PFSK-1 (cell line): ENCODE data around the gene PPM1L.

Experiments used
- FOXP2 ChIP-seq: optimal IDR thresholded peaks from 2 replicates; pipeline ENCODE3; 2011; ENCODE audit warnings: borderline replicate concordance, control low read depth, inconsistent platforms; ENCODE audit not compliant: insufficient read depth; ENCODE audit errors: extremely low read length, extremely low read depth
- POLR2AphosphoS5 ChIP-seq: IDR thresholded peaks from 2 replicates; pipeline ENCODE4 v1.6.1; 2012; ENCODE audit warnings: low read depth, mild to moderate bottlenecking, control low read depth, low read length, moderate library complexity
- SIN3A ChIP-seq: IDR thresholded peaks from 2 replicates; pipeline ENCODE4 v1.6.1; 2012; ENCODE audit warnings: mild to moderate bottlenecking, low read length, moderate library complexity, borderline replicate concordance; ENCODE audit not compliant: insufficient read depth
- TAF1 ChIP-seq: IDR thresholded peaks from 2 replicates; pipeline ENCODE4 v1.6.1; 2012; ENCODE audit warnings: low read length, control low read depth, borderline replicate concordance; ENCODE audit not compliant: insufficient read depth
- TF ChIP-seq, protein P1 (sequence below), 2 experiments: IDR thresholded peaks; 2 replicates each; pipeline versions ENCODE4 v1.6.1 to v1.8.0; 2011 to 2012; ENCODE audit warnings: low read depth in 2 of 2, low read length in 2 of 2, control low read depth in 1 of 2, inconsistent platforms in 1 of 2, mild to moderate bottlenecking in 1 of 2, moderate library complexity in 1 of 2; ENCODE audit not compliant: insufficient read depth in 1 of 2

PPM1L gene

DNA sequence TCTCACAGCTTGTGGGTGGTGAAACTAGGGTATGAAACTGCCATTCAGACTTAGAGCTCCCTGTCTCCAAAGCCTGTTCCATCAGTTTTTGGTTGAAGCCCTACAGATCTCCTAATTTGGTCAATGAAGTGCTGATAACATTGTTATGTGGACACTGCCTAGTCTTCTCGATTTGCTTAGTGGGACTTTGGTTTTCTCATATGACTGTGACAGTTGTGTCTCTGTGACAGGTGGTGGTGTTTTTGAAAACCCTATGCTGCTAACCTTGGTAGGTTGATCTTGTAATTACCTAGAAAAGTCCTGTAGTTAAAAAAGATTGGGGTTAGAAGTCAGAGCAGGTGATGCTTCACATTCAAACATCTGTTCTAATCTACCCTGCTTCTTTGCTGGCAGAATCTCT, 9.2 kb downstream of the PPM1L start:
- TF ChIP-seq FOXP2 (no peak), POLR2AphosphoS5 (no peak), SIN3A (no peak), TAF1 (no peak)
- TF ChIP-seq, protein P1, sequence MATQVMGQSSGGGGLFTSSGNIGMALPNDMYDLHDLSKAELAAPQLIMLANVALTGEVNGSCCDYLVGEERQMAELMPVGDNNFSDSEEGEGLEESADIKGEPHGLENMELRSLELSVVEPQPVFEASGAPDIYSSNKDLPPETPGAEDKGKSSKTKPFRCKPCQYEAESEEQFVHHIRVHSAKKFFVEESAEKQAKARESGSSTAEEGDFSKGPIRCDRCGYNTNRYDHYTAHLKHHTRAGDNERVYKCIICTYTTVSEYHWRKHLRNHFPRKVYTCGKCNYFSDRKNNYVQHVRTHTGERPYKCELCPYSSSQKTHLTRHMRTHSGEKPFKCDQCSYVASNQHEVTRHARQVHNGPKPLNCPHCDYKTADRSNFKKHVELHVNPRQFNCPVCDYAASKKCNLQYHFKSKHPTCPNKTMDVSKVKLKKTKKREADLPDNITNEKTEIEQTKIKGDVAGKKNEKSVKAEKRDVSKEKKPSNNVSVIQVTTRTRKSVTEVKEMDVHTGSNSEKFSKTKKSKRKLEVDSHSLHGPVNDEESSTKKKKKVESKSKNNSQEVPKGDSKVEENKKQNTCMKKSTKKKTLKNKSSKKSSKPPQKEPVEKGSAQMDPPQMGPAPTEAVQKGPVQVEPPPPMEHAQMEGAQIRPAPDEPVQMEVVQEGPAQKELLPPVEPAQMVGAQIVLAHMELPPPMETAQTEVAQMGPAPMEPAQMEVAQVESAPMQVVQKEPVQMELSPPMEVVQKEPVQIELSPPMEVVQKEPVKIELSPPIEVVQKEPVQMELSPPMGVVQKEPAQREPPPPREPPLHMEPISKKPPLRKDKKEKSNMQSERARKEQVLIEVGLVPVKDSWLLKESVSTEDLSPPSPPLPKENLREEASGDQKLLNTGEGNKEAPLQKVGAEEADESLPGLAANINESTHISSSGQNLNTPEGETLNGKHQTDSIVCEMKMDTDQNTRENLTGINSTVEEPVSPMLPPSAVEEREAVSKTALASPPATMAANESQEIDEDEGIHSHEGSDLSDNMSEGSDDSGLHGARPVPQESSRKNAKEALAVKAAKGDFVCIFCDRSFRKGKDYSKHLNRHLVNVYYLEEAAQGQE (IDR thresholded peaks at IDR 0.05; ENCODE audit: insufficient read depth in 1 of 2, low read depth in 2 of 2, low read length in 2 of 2), result no peak

DNA sequence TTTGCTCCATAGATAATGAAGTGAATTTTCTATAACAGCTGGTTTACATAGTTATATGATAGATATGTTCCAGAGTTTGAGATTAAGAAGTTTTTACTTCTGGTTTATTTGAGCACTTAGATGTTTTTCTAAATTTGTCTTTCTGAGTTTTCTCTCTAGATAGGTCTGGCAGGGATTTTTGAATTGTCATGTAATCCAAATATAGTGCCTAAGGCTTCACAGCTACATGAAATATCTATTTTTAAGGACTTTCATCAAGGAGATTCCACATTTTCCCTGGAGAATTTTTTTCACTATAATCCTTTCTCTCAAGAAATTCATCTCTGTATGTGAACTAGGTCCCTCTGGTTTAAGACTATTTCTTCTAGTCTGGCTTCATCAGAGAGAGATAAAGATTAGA, 12.0 kb downstream of the PPM1L start:
- TF ChIP-seq FOXP2 (no peak), POLR2AphosphoS5 (no peak), TAF1 (no peak), SIN3A (no peak)
- TF ChIP-seq, protein P1 (IDR thresholded peaks at IDR 0.05; ENCODE audit: insufficient read depth in 1 of 2, low read depth in 2 of 2, low read length in 2 of 2), result no peak

DNA sequence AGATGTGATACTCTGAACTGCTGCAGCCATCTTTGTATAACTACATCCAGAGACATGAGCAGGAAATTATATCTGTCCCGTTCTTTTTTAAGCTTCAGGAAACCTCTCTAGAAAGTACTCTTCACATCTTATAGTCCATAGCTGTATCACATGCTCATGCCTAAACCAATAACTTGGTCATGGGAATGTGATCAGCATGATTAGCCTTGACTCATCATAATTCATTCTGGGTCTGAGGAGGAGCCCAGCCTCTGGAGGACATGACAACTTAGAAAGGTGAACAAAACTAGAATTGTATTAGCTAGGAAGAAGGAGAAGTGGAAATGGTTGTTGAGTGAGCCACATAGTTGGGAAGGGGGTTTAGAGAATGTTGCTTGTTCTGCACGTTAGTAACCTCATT, 12.9 kb downstream of the PPM1L start:
- TF ChIP-seq, protein P1 (IDR thresholded peaks at IDR 0.05; ENCODE audit: insufficient read depth in 1 of 2, low read depth in 2 of 2, low read length in 2 of 2), result no peak
- no peak for TF ChIP-seq TAF1
- TF ChIP-seq POLR2AphosphoS5, result no peak
- TF ChIP-seq FOXP2, result no peak
- no peak for TF ChIP-seq SIN3A

DNA sequence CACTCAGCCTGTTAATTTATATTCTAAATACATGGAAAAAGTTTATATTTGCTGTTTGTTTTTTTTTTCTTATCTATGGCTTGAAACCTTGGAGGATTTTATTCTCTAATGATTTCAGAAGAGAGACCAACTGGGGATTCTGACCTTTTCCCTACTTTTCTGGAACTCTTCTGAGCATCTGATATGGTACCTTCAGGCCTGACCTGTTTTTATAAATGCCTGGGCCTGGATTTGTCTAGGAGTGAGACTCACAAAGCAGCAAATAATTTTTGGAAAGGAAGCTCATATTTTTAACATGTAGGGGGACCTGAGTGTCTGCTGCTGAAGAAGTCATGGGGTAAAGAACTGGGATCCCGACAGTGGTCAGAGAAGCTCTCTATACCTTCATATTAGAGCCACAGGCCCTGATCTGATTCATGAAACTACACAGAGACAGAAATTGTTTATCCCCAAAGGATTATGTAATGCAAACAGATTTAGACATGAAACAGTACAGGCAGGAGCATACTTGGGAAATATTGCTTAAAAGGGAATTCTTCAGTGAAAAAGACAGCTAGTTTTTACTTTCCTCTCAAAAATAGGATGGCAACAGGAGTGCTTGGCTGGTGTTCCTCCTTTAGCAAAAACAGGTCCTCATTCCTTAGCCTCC, 15.9 kb downstream of the PPM1L start:
- no peak for TF ChIP-seq SIN3A
- TF ChIP-seq POLR2AphosphoS5, result no peak
- TF ChIP-seq FOXP2, result no peak
- TF ChIP-seq, protein P1 (IDR thresholded peaks at IDR 0.05; ENCODE audit: insufficient read depth in 1 of 2, low read depth in 2 of 2, low read length in 2 of 2), result no peak
- TF ChIP-seq TAF1, result no peak

DNA sequence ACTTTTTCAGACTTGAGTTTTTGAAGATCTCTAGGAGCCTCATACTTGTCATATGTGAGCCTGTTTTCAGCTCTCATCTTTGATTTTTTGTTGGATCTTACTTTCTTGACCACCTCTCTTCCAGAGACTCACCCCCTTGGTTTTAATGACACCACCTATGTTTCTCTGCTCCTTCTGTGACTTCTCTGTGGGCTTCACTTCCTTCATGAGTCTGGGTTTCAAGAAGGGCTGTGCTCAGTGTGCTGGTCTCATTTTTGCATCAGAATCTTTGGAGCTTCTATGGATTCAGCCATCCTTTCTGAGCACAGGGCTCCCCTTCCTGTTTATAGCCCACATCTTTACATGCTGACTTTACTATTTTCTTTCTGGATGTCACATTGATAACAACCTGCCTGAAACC, 17.7 kb downstream of the PPM1L start:
- TF ChIP-seq FOXP2 (no peak), POLR2AphosphoS5 (no peak), SIN3A (no peak), TAF1 (no peak)
- TF ChIP-seq, protein P1 (IDR thresholded peaks at IDR 0.05; ENCODE audit: insufficient read depth in 1 of 2, low read depth in 2 of 2, low read length in 2 of 2), result no peak
